ENCODE data around the gene GOLM1. TPM values are rescaled to one million over a fixed set of nuclear protein-coding genes. Genes with fewer than 3 reads are reported as not detected.
A peak's percentile ranks its signal among the peaks of the same experiment; 100 is the strongest.

GOLM1 gene
- total and polyA plus RNA-seq, 2 of the 8 experiments (the other 6 are each of a cell fraction or from before 2014, with no cell fraction given) = 45.9 to 88.9 TPM

- ChIA-PET POLR2A (ENCODE audit: partially characterized antibody) (interaction anchor here (0.7 to 1.0 kb wide), 4 partner anchors 10 to 65 kb away, joined by 3 to 4 read pairs (median 3); no protein-coding TSS in a partner anchor), CTCF (ENCODE audit: partially characterized antibody) (interaction anchor here (0.5 to 1.9 kb wide), 18 partner anchors 10 to 807 kb away, joined by 3 to 10 read pairs (median 3); no protein-coding TSS in a partner anchor)
- no peaks in the 10 kb centered on the region for H3K23me2 ChIP-seq (ENCODE audit: low read depth, low read length)
- no peak overlapping the region for H3K18ac ChIP-seq (ENCODE audit: extremely low read depth, low read length)
- H3K27ac ChIP-seq (ENCODE audit: low read depth, low read length) = no peak overlapping the region
- H3K79me1 ChIP-seq (ENCODE audit: low read depth, low read length) = no peaks in the 10 kb centered on the region
- H2AFZ ChIP-seq (ENCODE audit: low read length) = no peak overlapping the region
- H2BK120ac ChIP-seq (replicated peaks; ENCODE audit: low read depth, low read length) = no peak overlapping the region
- no peaks in the 10 kb centered on the region for H3K9me3 ChIP-seq (ENCODE audit: insufficient read depth in 2 of 2, low read depth in 1 of 2, low read length in 1 of 2)
- FAIRE-seq (peak; percentile 39), DNase-seq (ENCODE audit: low read depth in 1 of 2, low spot score in 2 of 2) (peak; percentile 49 to 75)
- WGBS, 2 experiments (ENCODE audit: extremely low coverage in 1 of 2, insufficient coverage in 1 of 2, insufficient read length in 1 of 2, insufficient replicate concordance in 2 of 2, low coverage in 1 of 2, low lambda C conversion rate in 2 of 2, missing lambda C conversion rate in 1 of 2) = 78% methylated on average over 17 of the region's 17 CpGs; no CpG with 5 or more reads in 1 of the 2 experiments
- H3K36me3 ChIP-seq (ENCODE audit: control insufficient read depth in 2 of 4, insufficient read depth in 4 of 4, low read length in 3 of 4) = peaks cover 5 to 28% (median 16%) of the 10 kb centered on the region in 4 experiments; a peak in 6 of 8 replicates
- no peak overlapping the region for H4K5ac ChIP-seq (ENCODE audit: insufficient read length, low read depth, low read length)
- no peak overlapping the region for H2AK5ac ChIP-seq (ENCODE audit: low read depth, low read length)
- H3K4me2 ChIP-seq (ENCODE audit: insufficient read depth in 1 of 2, low read depth in 2 of 2, low read length in 2 of 2) = no peak overlapping the region
- no peaks in the 10 kb centered on the region for H3K79me2 ChIP-seq (ENCODE audit: control insufficient read depth in 1 of 2, insufficient read depth in 2 of 2, low read length in 2 of 2)
- H3K56ac ChIP-seq (replicated peaks; ENCODE audit: insufficient read length, low read depth, low read length) = no peak overlapping the region
- H3K23ac ChIP-seq (ENCODE audit: insufficient read length) = no peak overlapping the region
- H2BK15ac ChIP-seq (ENCODE audit: low read length) = no peak overlapping the region
- no peak overlapping the region for H3K9ac ChIP-seq (replicated peaks in 1 of 4; ENCODE audit: extremely low read depth in 1 of 4, low read depth in 3 of 4, low read length in 3 of 4)
- H4K8ac ChIP-seq (ENCODE audit: extremely low read depth, insufficient read depth, low read length) = no peak overlapping the region
- H3K14ac ChIP-seq (ENCODE audit: insufficient read length) = no peak overlapping the region
- H4K20me1 ChIP-seq (replicated peaks in 1 of 2; ENCODE audit: control insufficient read depth in 1 of 2, insufficient read depth in 2 of 2, low read length in 2 of 2) = peaks cover 0 to 4% of the 10 kb centered on the region in 2 experiments
- H3K27me3 ChIP-seq (replicated peaks in 1 of 4; ENCODE audit: control insufficient read depth in 3 of 4, extremely low read depth in 1 of 4, insufficient read depth in 3 of 4, low read length in 3 of 4) = no peaks in the 10 kb centered on the region
- H2BK20ac ChIP-seq (ENCODE audit: low read length) = no peak overlapping the region
- no peak overlapping the region for H3K4ac ChIP-seq (replicated peaks; ENCODE audit: insufficient read length, low read depth, low read length)
- H2BK5ac ChIP-seq (ENCODE audit: low read depth, low read length) = no peak overlapping the region
- H4K91ac ChIP-seq (replicated peaks; ENCODE audit: insufficient read length, low read length) = no peak overlapping the region
- H3K4me1 ChIP-seq (replicated peaks in 1 of 4; ENCODE audit: control insufficient read depth in 3 of 4, insufficient read depth in 4 of 4, low read length in 3 of 4) = peaks cover 0 to 5% (median under 1%) of the 10 kb centered on the region in 4 experiments; a peak in 3 of 7 replicates
- no peak overlapping the region for H3K4me3 ChIP-seq (ENCODE audit: extremely low read depth in 1 of 4, insufficient read depth in 2 of 4, low read depth in 3 of 4, low read length in 4 of 4)
- no peak overlapping the region for H2BK12ac ChIP-seq (ENCODE audit: low read depth, low read length)
- TF ChIP-seq E2F6 (IDR thresholded peaks at IDR 0.05) (peak; percentile 12; the same call in 1 of the 2 replicates), POLR2A (IDR thresholded peaks at IDR 0.05; ENCODE audit: control extremely low read depth in 1 of 2, low read depth in 2 of 2, low read length in 2 of 2) (no peak), YY1 (IDR thresholded peaks at IDR 0.05; ENCODE audit: low read depth, low read length) (peak; percentile 64; the same call in 1 of the 2 replicates), ATF2 (IDR thresholded peaks at IDR 0.05; ENCODE audit: low read length) (no peak), CEBPB (IDR thresholded peaks at IDR 0.05; ENCODE audit: low read depth, low read length) (no peak)
- TF ChIP-seq, protein P1, sequence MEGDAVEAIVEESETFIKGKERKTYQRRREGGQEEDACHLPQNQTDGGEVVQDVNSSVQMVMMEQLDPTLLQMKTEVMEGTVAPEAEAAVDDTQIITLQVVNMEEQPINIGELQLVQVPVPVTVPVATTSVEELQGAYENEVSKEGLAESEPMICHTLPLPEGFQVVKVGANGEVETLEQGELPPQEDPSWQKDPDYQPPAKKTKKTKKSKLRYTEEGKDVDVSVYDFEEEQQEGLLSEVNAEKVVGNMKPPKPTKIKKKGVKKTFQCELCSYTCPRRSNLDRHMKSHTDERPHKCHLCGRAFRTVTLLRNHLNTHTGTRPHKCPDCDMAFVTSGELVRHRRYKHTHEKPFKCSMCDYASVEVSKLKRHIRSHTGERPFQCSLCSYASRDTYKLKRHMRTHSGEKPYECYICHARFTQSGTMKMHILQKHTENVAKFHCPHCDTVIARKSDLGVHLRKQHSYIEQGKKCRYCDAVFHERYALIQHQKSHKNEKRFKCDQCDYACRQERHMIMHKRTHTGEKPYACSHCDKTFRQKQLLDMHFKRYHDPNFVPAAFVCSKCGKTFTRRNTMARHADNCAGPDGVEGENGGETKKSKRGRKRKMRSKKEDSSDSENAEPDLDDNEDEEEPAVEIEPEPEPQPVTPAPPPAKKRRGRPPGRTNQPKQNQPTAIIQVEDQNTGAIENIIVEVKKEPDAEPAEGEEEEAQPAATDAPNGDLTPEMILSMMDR (IDR thresholded peaks at IDR 0.05; ENCODE audit: control extremely low read depth in 1 of 3, insufficient read depth in 1 of 3, low read depth in 1 of 3, low read length in 3 of 3) = peak; percentile 76 to 92 (median 91)
Measured at GRCh38 chr9:86034863-86035734, 64.3 kb downstream of the GOLM1 start.
